MG63 (cell line): ENCODE results near the gene ZNF160. TPM values are rescaled to one million over a fixed set of nuclear protein-coding genes. Genes with fewer than 3 reads are reported as not detected.
"Not testable (repeated sequence)": the region's sequence is repeated elsewhere in the genome, so short reads cannot be mapped to it uniquely, and the experiment has no call there.

Experiments
- DNase-seq: peaks from one replicate; pipeline ENCODE4 v3.0.0-alpha.2; 2020
- H3K27me3 ChIP-seq: fragments of 250-450 bp; sonication (Bioruptor Pico); 2 replicates; pipeline ENCODE4 v1.5.1; 2020; ENCODE audit warnings: mild to moderate bottlenecking, moderate library complexity
- H3K36me3 ChIP-seq: fragments of 250-450 bp; sonication (Bioruptor Pico); 2 replicates; pipeline ENCODE4 v1.5.1; 2020; ENCODE audit warnings: mild to moderate bottlenecking, moderate library complexity
- H3K4me3 ChIP-seq: fragments of 250-450 bp; sonication (Bioruptor Pico); 2 replicates; pipeline ENCODE4 v1.5.1; 2020; ENCODE audit warnings: mild to moderate bottlenecking, moderate library complexity
- H3K9me3 ChIP-seq: fragments of 250-450 bp; sonication (Bioruptor Pico); 2 replicates; pipeline ENCODE4 v1.5.1; 2020; ENCODE audit warnings: mild to moderate bottlenecking, moderate library complexity
- total RNA-seq: library from RNA; depleted of rRNA; stranded (reverse); fragments of >200 nt; shearing (Covaris generic); gene quantifications from 2 replicates; pipeline ENCODE4 v1.2.3, GENCODE V29; 2014; ENCODE audit warnings: low replicate concordance; rRNA removed

ZNF160 gene
- total RNA-seq = 6.4 and 9.8 TPM in 2 replicates

DNA sequence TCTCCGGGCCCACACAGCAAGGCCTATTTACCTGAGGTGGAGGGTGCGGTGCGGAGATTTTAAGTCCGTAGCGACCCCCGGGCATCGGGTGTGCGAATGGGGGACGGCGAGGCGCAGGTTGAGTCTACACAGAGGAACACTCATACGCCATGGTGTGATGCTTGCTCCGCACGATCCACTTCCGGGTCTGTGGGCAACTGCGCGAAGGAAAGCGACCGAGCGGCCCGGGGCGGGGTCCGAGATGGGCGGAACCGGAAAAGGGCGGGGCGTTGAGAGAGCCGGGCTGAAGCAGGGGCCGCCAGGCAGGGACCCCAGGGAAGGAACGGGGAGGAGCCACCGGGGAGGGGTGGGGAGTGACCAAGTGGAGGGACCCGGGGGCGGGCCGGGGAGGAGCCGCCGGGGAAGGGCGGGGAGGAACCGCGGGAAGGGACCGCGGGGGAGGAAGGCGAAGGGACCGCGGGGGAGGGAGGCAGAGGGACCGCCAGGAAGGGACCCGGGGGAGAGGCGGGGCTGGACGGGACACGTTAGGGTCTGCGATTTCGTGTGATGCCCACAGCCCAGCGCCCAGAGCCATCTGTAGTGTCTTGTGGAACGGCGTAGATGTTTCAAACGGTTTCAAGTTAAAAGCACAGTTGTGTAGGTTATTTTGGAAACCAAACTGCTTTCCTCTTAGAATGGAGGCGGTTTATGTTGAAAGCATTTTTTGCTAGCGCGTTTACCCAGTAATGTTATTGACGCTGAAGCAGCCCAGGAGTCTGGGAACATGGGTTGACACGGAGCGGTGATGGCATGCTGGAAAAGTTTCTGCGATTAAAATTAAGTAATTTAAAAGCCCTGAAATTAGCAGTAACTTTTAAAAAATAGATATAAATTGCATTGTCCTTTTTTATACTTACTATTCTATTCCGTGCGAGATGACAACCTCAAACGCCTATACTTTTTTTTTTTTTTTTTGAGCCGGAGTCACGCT is at the start of gene ZNF160:
TSS of gene ZNF160 (minus strand) at position 189 of the 970 bp plus-strand sequence. CDS start 17,146 bp downstream, outside the sequence.
- Histone ChIP-seq H3K36me3 (peaks cover 6% of the 10 kb centered on the region), H3K9me3 (no peaks in the 10 kb centered on the region; the same call in 1 of the 2 replicates)

DNA sequence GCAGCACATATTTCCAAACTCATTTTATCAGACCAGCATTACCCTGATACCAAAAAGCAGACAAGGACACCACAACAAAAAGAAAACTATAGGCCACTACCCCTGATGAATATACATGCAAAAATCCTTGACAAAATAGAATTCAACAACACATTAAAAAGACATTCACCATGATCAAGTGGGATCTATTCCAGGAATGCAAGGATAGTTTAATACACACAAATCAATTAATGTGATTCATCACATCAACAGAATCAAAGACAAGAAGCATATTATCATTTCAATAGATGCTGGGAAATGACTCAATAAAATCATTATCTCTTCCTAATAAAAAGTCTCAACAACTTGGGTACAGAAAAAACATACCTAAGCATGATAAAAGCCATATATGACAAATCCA is 44.4 kb upstream of the ZNF160 start:
- no peaks in the 10 kb centered on the region for H3K36me3 ChIP-seq
- no peaks in the 10 kb centered on the region for H3K27me3 ChIP-seq

More for the DNA sequence above, at the start of gene ZNF160:
- peak within 1 kb of the TSS; percentile 99 for H3K4me3 ChIP-seq
- no peaks in the 10 kb centered on the region for H3K27me3 ChIP-seq
- DNase-seq = peak; percentile 98

DNA sequence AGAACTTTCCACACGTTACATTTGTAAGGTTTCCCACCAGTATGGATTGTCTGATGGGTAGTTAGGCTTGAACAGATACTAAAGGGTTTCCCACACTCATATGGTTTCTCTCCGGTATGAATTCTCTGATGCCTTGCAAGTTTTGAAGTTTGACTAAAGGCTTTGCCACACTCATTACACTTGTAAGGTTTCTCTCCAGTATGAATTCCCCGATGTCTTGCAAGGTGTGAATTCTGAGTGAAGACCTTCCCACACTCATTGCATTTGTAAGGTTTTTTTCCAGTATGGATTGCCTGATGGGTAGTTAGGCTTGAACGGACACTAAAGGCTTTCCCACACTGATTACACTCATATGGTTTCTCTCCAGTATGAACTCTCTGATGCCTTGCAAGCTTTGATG is 37.1 kb upstream of the ZNF160 start:
- Histone ChIP-seq H3K9me3 (peaks cover 23% of the 10 kb centered on the region), H3K27me3 (no peaks in the 10 kb centered on the region), H3K4me3 (no peak overlapping the region), H3K36me3 (no peaks in the 10 kb centered on the region; the same call in 1 of the 2 replicates)
- DNase-seq = no peak

More for the DNA sequence above, 44.4 kb upstream of the ZNF160 start:
- H3K4me3 ChIP-seq = no peak overlapping the region
- peaks cover 23% of the 10 kb centered on the region for H3K9me3 ChIP-seq
- no peak for DNase-seq

DNA sequence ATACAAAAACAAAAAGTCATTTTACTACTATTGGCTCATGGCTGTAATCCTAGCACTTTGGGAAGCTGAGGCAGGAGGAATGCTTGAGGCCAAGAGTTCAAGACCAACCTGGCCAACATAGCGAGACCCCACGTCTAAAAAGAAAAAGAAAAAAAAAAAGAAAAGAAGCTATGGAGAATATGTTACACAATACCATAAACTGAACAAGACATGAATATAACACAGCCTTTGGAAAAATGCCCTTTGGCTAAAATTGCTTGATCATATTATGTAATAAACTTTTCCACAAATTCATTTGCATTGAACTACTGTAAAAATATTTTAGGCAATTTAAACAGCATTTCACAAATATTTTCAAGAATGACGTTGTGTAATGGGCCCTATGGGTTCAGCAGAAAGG is 33.2 kb upstream of the ZNF160 start:
- no peaks in the 10 kb centered on the region for H3K27me3 ChIP-seq
- DNase-seq = no peak
- no peak overlapping the region for H3K4me3 ChIP-seq
- no peaks in the 10 kb centered on the region for H3K36me3 ChIP-seq
- peaks cover 13% of the 10 kb centered on the region for H3K9me3 ChIP-seq

DNA sequence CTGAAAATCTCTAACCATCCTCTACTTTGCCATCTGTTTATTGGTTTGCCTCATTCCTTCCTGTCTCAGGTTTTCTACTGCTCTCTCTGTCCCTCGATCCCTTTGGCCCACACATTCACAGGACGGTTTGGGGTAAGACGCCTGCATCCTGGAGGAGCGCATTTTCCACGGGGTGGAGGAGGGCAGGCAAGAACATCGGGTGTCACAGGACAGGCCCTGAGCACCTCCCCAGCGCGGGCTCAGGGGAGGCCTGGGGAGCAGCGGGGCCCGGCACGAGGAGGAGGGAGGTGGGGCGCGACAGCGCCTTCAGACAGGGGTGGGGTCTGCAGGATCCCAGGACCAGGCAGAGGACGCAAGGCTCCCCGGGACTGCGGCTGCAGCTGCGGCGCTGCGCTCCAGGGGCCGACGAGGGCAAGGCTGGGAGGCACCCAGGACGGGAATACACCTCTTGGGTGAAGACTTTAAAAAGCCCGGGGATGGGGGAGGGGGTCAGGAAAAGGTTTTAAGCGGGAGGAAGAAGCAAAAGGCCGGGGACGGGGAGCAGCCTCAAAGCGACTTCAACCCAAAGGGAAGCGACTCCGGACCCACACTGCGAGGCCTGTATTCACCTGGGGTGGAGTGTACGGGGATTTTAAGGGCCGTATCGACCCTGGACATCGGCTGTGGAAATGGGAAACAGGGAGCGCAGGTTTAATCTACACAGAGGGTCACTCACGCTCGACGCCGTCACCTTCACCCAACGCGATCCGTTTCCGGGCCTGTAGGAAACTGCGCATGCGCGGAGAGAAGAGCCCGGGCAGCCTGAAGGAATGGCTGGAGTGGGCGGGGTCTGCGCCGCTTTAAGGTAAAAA is 29.1 kb upstream of the ZNF160 start, which contains the start of gene ZNF415:
TSS of gene ZNF415 (minus strand) at position 770 of the 851 bp plus-strand sequence. CDS start 10,234 bp downstream, outside the sequence.
- H3K27me3 ChIP-seq = no peaks in the 10 kb centered on the region
- peak; percentile 17 for DNase-seq
- no peaks in the 10 kb centered on the region for H3K36me3 ChIP-seq
- H3K9me3 ChIP-seq = 0 out of 2 replicates have a peak, but pooled peaks cover 3% of the 10 kb centered on the region
- no peak within 1 kb of the TSS for H3K4me3 ChIP-seq

DNA sequence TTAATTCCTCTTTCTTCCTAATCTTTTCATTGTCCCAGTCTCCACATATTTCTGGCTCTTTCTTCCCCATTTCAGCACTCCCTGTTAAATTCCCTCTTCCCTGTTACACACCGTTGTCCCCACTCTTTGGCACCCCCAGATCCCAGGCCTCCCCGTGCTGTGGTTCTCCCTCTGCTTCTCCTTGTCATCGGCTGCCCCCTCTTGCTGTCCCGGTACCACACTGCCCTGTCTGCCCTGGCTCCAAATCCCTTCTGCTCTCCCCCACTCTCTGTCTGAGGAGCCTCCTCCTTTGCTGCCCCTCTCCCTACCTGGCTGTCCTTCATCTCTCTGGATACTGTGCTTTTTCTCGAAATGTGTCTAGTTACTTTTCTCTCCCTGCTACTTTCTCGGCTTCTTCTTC is 28.5 kb upstream of the ZNF160 start:
- DNase-seq = no peak
- Histone ChIP-seq H3K4me3 (no peak overlapping the region), H3K36me3 (no peaks in the 10 kb centered on the region), H3K27me3 (no peaks in the 10 kb centered on the region), H3K9me3 (0 out of 2 replicates have a peak, but pooled peaks cover 3% of the 10 kb centered on the region)

DNA sequence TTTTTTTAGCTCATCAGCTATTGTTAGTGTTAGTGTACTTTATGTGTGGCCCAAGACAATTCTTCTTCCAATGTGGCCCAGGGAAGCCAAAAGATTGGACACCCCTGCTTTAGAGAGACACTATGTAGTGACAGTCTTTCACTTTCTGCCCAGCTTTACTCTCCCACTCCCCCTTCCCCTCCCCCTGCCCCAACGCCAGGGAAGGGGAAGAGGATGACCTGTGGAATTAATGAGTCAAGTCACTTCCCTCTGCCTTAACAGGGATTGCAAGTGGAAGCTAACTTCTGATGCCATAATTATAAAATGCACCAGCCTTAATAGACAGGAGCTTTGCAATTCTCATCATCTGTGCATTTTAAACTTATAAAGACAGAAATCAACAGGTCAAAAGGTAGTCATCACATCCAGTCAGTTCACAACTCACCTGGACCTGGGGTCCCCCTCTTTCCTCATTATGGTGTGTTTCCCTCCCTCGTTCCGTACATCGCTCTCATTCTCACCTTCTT is 27.9 kb upstream of the ZNF160 start:
- H3K27me3 ChIP-seq = no peaks in the 10 kb centered on the region
- H3K4me3 ChIP-seq = no peak overlapping the region
- no peaks in the 10 kb centered on the region for H3K36me3 ChIP-seq
- 0 out of 2 replicates have a peak, but pooled peaks cover 3% of the 10 kb centered on the region for H3K9me3 ChIP-seq
- DNase-seq = no peak

DNA sequence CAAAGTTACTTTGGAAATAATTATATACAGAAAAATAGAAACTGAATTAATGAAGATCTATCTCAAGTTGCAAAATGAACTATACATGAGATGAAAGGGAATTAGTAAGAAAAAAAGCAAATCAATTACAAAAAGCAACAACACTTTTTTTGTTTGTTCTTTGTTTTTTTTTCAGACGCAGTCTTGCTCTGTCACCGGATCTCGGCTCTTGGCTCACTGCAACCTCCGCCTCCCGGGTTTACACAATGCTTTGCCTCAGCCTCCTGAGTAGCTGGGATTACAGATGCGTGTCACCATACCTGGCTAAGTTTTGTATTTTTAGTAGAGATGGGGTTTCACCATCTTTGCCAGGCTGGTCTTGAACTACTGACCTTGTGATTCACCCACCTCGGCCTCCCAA is 27.3 kb upstream of the ZNF160 start:
- Histone ChIP-seq H3K36me3 (no peaks in the 10 kb centered on the region), H3K4me3 (no peak overlapping the region), H3K27me3 (no peaks in the 10 kb centered on the region), H3K9me3 (0 out of 2 replicates have a peak, but pooled peaks cover 3% of the 10 kb centered on the region)
- DNase-seq = no peak

DNA sequence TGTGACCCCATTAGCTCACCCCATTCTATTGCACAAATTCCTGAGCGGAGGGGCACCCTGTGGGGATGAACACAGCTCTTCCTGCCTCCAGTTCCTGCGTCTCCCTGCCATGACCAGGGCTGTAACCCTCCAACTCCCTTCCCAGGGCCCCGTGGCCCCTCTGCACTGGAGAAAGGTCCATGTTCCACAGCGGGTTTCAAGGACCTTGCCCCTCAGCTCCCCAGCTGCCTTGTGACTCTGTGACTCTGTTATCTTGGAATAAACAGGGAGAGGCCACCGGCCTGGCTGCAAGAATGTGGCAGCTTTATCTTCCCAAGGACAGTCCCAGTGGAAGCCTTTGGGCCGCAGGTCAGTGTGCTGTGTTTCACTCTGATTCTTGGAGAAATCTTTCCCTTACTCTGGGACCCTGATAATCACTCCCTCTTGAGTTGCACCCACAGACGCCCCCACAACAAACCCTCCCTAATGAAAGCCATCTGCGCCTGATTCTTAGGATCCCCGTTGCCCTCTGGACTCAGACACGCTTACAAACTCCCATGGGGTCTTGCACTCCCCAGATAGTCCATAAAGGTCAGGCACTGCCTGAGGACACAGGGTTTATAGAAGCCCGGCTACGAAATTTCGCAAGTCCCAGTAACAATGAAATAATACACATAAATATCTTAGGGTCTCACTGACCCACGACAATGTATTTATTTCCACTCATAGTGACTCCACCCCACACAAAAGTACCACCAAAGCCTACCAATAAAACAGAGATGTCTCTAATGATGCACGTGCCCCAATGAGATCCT is 23.7 kb upstream of the ZNF160 start:
- not testable (repeated sequence) for H3K27me3 ChIP-seq, DNase-seq, H3K36me3 ChIP-seq, H3K9me3 ChIP-seq, H3K4me3 ChIP-seq

DNA sequence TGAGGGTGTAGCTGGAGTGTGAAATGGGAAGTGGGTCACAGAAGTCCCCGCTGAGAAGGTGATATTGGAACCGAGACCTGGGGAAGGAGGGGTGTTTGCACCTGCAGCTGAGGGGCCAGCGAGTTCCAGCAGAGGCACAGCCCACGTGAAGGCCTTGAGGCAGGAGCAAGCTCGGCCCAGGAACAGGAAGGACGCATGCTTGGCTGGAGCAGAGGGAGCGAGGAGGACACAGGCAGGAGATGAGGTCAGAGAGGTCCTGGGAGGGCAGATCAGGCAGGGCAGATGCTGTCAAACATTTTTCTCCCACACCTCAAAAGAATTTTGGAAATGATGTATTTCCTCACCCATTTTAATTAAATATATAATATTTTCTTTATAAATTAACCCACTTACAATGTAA is 20.2 kb upstream of the ZNF160 start:
- Histone ChIP-seq H3K9me3 (no peaks in the 10 kb centered on the region), H3K27me3 (no peaks in the 10 kb centered on the region), H3K36me3 (no peaks in the 10 kb centered on the region), H3K4me3 (no peak overlapping the region)
- no peak for DNase-seq

DNA sequence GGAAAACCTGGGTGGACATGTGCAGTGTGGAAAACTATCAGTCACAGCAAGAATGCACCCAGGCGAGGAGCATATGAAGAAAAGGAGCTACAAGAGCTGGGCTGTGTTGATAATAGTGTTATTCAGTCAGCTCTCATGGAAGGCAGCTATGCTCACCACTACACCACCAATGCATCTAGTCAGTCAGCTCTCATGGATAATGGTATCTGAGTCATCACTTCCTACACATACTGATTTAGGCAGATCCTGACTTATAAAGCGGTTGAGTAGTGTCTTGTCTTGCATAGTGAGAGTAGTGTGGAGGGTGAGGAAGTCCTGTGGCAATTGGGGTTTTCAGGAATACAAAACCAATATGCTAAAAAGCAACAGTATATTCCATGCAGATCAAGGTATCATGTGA is 9.1 kb upstream of the ZNF160 start:
- no peaks in the 10 kb centered on the region; the same call in 1 of the 2 replicates for H3K27me3 ChIP-seq
- no peaks in the 10 kb centered on the region for H3K36me3 ChIP-seq
- H3K4me3 ChIP-seq = no peak overlapping the region
- no peak for DNase-seq
- H3K9me3 ChIP-seq = peaks cover 8% of the 10 kb centered on the region

DNA sequence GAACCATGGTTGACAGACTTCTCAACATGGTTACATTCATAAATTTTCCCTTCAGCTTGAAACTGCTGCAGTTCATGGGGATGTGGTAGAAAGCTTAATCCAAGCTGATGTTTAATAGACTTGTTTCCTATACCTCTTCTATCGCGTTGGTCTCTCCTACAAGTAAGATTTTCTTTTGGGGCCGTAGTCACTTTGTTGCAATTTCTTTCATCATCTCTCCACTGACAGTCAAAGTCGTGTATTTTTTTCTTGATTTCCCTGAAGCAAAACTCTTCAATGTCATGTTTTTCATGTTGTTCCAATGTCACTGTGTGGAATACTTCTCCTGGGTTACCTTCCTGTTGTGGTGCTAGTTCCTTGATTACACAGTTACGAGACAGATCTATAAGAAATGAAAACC is 6.3 kb upstream of the ZNF160 start:
- Histone ChIP-seq H3K36me3 (no peaks in the 10 kb centered on the region), H3K27me3 (no peaks in the 10 kb centered on the region; the same call in 1 of the 2 replicates), H3K9me3 (peaks cover 5% of the 10 kb centered on the region), H3K4me3 (no peak overlapping the region)
- DNase-seq = no peak

DNA sequence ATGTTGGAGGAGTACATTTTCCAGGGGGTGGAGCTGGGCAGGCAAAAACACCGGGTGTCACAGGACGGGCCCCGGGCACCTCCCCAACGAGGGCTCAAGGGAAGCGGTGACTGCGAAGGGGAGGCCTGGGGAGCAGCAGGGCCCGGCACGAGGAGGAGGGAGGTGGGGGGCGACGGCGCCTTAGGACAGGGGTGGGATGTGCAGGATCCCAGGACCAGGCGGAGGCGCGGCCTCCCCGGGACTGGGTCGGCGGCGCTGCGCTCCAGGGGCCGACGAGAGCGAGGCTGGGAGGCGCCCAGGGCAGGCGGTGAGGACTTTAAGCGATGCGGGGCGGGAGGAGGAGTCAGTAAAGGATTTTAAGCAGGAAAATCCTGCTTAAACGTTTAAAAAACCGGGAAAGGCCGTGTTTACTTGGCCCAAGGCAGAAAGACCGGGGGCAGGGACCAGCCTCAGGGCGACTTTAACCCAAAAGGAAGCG is 427 bp downstream of the ZNF160 start:
- peak overlapping the region; percentile 99 for H3K4me3 ChIP-seq
- H3K27me3 ChIP-seq = no peaks in the 10 kb centered on the region
- peaks cover 11% of the 10 kb centered on the region for H3K36me3 ChIP-seq
- H3K9me3 ChIP-seq = no peaks in the 10 kb centered on the region
- peak; percentile 54 for DNase-seq

DNA sequence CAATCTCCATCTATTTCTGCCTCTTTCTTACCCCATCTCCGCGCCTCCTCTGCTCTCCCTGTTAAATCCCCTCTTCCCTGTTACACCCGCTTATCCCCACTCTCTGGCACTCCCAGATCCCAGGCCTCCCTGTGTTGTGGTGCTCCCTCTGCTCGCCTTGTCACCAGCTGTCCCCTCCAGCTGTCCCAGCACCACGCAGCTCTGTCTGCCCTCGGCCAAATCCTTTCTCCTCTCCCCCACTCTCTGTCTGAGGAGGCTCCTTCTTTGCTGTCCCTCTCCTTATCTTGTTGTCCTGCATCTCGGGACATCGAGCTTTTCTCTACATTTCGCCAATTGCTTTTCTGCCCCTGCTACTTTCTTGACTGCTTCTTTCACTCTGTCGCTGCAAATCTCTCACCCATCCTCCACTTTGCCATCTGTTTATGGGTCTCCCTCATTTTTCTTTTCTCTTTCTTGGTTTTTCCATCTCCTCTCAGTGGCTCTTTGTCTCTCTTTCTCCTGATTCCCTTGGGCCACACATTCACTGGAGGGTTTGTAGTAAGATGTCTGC is 941 bp downstream of the ZNF160 start:
- H3K9me3 ChIP-seq = no peaks in the 10 kb centered on the region
- H3K36me3 ChIP-seq = peaks cover 13% of the 10 kb centered on the region
- DNase-seq = no peak
- H3K27me3 ChIP-seq = no peaks in the 10 kb centered on the region
- H3K4me3 ChIP-seq = peak overlapping the region; percentile 99

DNA sequence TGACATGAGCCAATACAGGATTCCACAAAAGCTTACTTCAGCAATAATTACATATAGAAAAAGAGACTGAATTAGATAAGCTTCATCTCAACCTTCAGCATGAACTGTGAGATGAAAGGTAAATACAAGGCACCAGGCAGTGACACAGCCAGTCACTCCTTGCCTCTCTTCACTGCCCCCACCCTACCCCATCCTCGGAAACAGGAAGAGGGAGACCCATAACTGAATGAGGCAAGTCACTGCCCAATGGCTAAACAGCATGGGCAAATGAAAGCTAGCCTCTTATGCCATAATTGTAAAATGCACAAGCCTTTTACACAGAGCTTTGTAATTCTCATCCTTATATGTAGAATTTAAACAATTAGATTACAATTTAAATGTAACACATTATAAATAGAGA is 1.7 kb downstream of the ZNF160 start:
- H3K9me3 ChIP-seq = no peaks in the 10 kb centered on the region
- H3K36me3 ChIP-seq = peaks cover 13% of the 10 kb centered on the region
- H3K4me3 ChIP-seq = no peak overlapping the region
- DNase-seq = no peak
- H3K27me3 ChIP-seq = no peaks in the 10 kb centered on the region
